ENCODE measurements around the gene COL18A1. TPM values are rescaled to one million over a fixed set of nuclear protein-coding genes. Genes with fewer than 3 reads are reported as not detected.
A peak's percentile ranks its signal among the peaks of the same experiment; 100 is the strongest.

Gene COL18A1
- polyA plus RNA-seq, 3 donors, result 0.80 to 4.1 (median 1.1) TPM

GRCh38 chr21:45550522-45551210 lies 145.7 kb downstream of the COL18A1 start:
- 0% methylated on average over 9 of the region's 17 CpGs for WGBS (ENCODE audit: insufficient coverage)
- peaks cover 12% of the 10 kb centered on the region for H3K79me2 ChIP-seq (ENCODE audit: insufficient read depth, low read length)
- peak overlapping the region; percentile 72 for H3K4me2 ChIP-seq (replicated peaks; ENCODE audit: extremely low read depth, low read length, poor library complexity, severe bottlenecking)
- H4K20me1 ChIP-seq (ENCODE audit: insufficient read depth, low read length), result no peaks in the 10 kb centered on the region
- H3K4me1 Mint-ChIP-seq, result peaks cover 38% of the 10 kb centered on the region
- no peak for TF ChIP-seq CTCF (IDR thresholded peaks at IDR 0.05)
- peak overlapping the region; percentile 77 to 94 for H3K4me3 Mint-ChIP-seq
- H3K27me3 ChIP-seq (ENCODE audit: control insufficient read depth in 2 of 2, insufficient read depth in 2 of 2, low read length in 2 of 2), result no peaks in the 10 kb centered on the region
- peak overlapping the region; percentile 99 to 100 (median 100) for H3K27ac Mint-ChIP-seq
- H3K27me3 Mint-ChIP-seq (ENCODE audit: low read depth in 3 of 3), result peaks cover 0 to 1% (median 0%) of the 10 kb centered on the region in 3 donors
- H3K27ac ChIP-seq (ENCODE audit: low read depth in 1 of 2, low read length in 2 of 2), result peak overlapping the region; percentile 97 to 98
- peaks cover 44 to 45% of the 10 kb centered on the region in 2 donors for H3K4me1 ChIP-seq (ENCODE audit: control insufficient read depth in 1 of 2, insufficient read depth in 2 of 2, low read length in 2 of 2)
- no peaks in the 10 kb centered on the region for H3K36me3 Mint-ChIP-seq
- peak; percentile 90 to 95 (median 91) for DNase-seq
- H2AFZ ChIP-seq (ENCODE audit: insufficient read depth, low read depth, low read length, poor library complexity, severe bottlenecking), result peak overlapping the region; percentile 10
- intact Hi-C loops (cut with micrococcal nuclease), result loop anchor here (5.0 to 10.0 kb wide), 2 partner anchors 94 to 1198 kb away; partner anchors contain the start of genes PCBP3 (in 1 of the 2) and TRPM2 (in 1 of the 2)
- no peaks in the 10 kb centered on the region for H3K36me3 ChIP-seq (replicated peaks in 1 of 2; ENCODE audit: control insufficient read depth in 1 of 2, insufficient read depth in 2 of 2, low read length in 2 of 2)
- peak overlapping the region; percentile 87 for H3K9ac ChIP-seq (ENCODE audit: insufficient read depth, low read length, poor library complexity, severe bottlenecking)
- H3K9me3 Mint-ChIP-seq, result peaks cover 0 to 2% (median 0%) of the 10 kb centered on the region in 7 donors
- H3K9me3 ChIP-seq (replicated peaks in 1 of 2; ENCODE audit: control insufficient read depth in 1 of 2, insufficient read depth in 1 of 2, low read length in 2 of 2), result no peaks in the 10 kb centered on the region
- H3K4me3 ChIP-seq (replicated peaks in 1 of 3; ENCODE audit: low read depth in 2 of 3, low read length in 3 of 3), result peak overlapping the region; percentile 13 to 64 (median 20)

- Histone ChIP-seq H3K79me2 (ENCODE audit: insufficient read depth, low read length) (peaks cover 12% of the 10 kb centered on the region), H3K27ac (ENCODE audit: low read depth in 1 of 2, low read length in 2 of 2) (peak overlapping the region; percentile 97 to 98), H3K9ac (ENCODE audit: insufficient read depth, low read length, poor library complexity, severe bottlenecking) (peak overlapping the region; percentile 87), H3K4me1 (ENCODE audit: control insufficient read depth in 1 of 2, insufficient read depth in 2 of 2, low read length in 2 of 2) (peaks cover 48 to 49% of the 10 kb centered on the region in 2 donors), H3K4me2 (replicated peaks; ENCODE audit: extremely low read depth, low read length, poor library complexity, severe bottlenecking) (peak overlapping the region; percentile 54), H3K27me3 (ENCODE audit: control insufficient read depth in 2 of 2, insufficient read depth in 2 of 2, low read length in 2 of 2) (no peaks in the 10 kb centered on the region), H3K36me3 (replicated peaks in 1 of 2; ENCODE audit: control insufficient read depth in 1 of 2, insufficient read depth in 2 of 2, low read length in 2 of 2) (no peaks in the 10 kb centered on the region), H3K9me3 (replicated peaks in 1 of 2; ENCODE audit: control insufficient read depth in 1 of 2, insufficient read depth in 1 of 2, low read length in 2 of 2) (no peaks in the 10 kb centered on the region), H4K20me1 (ENCODE audit: insufficient read depth, low read length) (no peaks in the 10 kb centered on the region), H3K4me3 (replicated peaks in 1 of 3; ENCODE audit: low read depth in 2 of 3, low read length in 3 of 3) (peak overlapping the region in 2 of 3 experiments; percentile 20 to 53), H2AFZ (ENCODE audit: insufficient read depth, low read depth, low read length, poor library complexity, severe bottlenecking) (no peak overlapping the region)
- intact Hi-C loops (cut with micrococcal nuclease), result loop anchor here (5.0 to 10.0 kb wide), 2 partner anchors 93 to 1199 kb away; partner anchors contain the start of genes PCBP3 (in 1 of the 2) and TRPM2 (in 1 of the 2)
- Mint-ChIP-seq H3K9me3 (peaks cover 0 to 2% (median 0%) of the 10 kb centered on the region in 7 donors), H3K4me3 (peak overlapping the region; percentile 77 to 94), H3K4me1 (peaks cover 41% of the 10 kb centered on the region), H3K36me3 (no peaks in the 10 kb centered on the region), H3K27me3 (ENCODE audit: low read depth in 3 of 3) (peaks cover 0 to 6% (median 1%) of the 10 kb centered on the region in 3 donors), H3K27ac (peak overlapping the region; percentile 99 to 100 (median 100))
- WGBS (ENCODE audit: insufficient coverage), result 10% methylated on average over 6 of the region's 8 CpGs
- peak; percentile 89 to 95 (median 95) for DNase-seq
- no peak for TF ChIP-seq CTCF (IDR thresholded peaks at IDR 0.05)
Measured at GRCh38 chr21:45551316-45551715, 146.4 kb downstream of the COL18A1 start.

Data from CD14-positive monocyte (primary cell).